Effector CD4-positive, alpha-beta T cell (primary cell): ENCODE results near the gene PEA15.

Experiments
- DNase-seq: peaks from one replicate; pipeline ENCODE4 v3.0.0-alpha.2; 2020

Gene PEA15

GRCh38 chr1:160209321-160210046 lies 4.3 kb downstream of the PEA15 start:
- no peak for DNase-seq

GRCh38 chr1:160210561-160210960 lies 5.4 kb downstream of the PEA15 start:
- no peak for DNase-seq

- no peak for DNase-seq
Measured at GRCh38 chr1:160211046-160211790, 6.0 kb downstream of the PEA15 start.

- DNase-seq, result no peak
Measured at GRCh38 chr1:160214481-160215140, 9.4 kb downstream of the PEA15 start.

GRCh38 chr1:160216301-160216700 lies 11.1 kb downstream of the PEA15 start:
- no peak for DNase-seq

GRCh38 chr1:160217481-160218051 lies 12.4 kb downstream of the PEA15 start:
- DNase-seq, result no peak

- DNase-seq, result no peak
Measured at GRCh38 chr1:160219062-160219929, 14.1 kb downstream of the PEA15 start.

GRCh38 chr1:160220301-160220700 lies 15.1 kb downstream of the PEA15 start:
- no peak for DNase-seq

- no peak for DNase-seq
Measured at GRCh38 chr1:160221089-160221488, 15.9 kb downstream of the PEA15 start.

- no peak for DNase-seq
Measured at GRCh38 chr1:160222546-160222945, 17.4 kb downstream of the PEA15 start.

GRCh38 chr1:160224606-160225005 lies 19.4 kb downstream of the PEA15 start:
- no peak for DNase-seq

GRCh38 chr1:160225345-160225744 lies 20.2 kb downstream of the PEA15 start:
- DNase-seq, result no peak

GRCh38 chr1:160226623-160227022 lies 21.4 kb downstream of the PEA15 start:
- DNase-seq, result no peak

GRCh38 chr1:160227034-160227433 lies 21.9 kb downstream of the PEA15 start:
- DNase-seq, result no peak

GRCh38 chr1:160227561-160227960 lies 22.4 kb downstream of the PEA15 start:
- DNase-seq, result no peak

- no peak for DNase-seq
Measured at GRCh38 chr1:160228431-160228830, 23.2 kb downstream of the PEA15 start.

- no peak for DNase-seq
Measured at GRCh38 chr1:160232911-160233310, 27.7 kb downstream of the PEA15 start.

GRCh38 chr1:160236806-160237205 lies 31.6 kb downstream of the PEA15 start:
- DNase-seq, result no peak

GRCh38 chr1:160237558-160237957 lies 32.4 kb downstream of the PEA15 start:
- DNase-seq, result no peak

- no peak for DNase-seq
Measured at GRCh38 chr1:160238408-160238807, 33.2 kb downstream of the PEA15 start.

GRCh38 chr1:160239582-160240299 lies 34.6 kb downstream of the PEA15 start:
- no peak for DNase-seq

GRCh38 chr1:160243767-160244166 lies 38.6 kb downstream of the PEA15 start:
- no peak for DNase-seq
